ENCODE data around the gene REG1A.

The REG1A gene

GRCh38 chr2:79120194-79120713 lies at the start of gene REG1A:
Gene REG1A, plus strand, starts transcription at chr2:79120488. Its CDS starts 374 bp downstream, at chr2:79120862.
- DNase-seq (ENCODE audit: extremely low read depth in 1 of 2, low read depth in 1 of 2): no peak

- DNase-seq (ENCODE audit: extremely low read depth in 1 of 2, low read depth in 1 of 2): no peak
Measured at GRCh38 chr2:79071078-79071477, 49.2 kb upstream of the REG1A start.

DNA sequence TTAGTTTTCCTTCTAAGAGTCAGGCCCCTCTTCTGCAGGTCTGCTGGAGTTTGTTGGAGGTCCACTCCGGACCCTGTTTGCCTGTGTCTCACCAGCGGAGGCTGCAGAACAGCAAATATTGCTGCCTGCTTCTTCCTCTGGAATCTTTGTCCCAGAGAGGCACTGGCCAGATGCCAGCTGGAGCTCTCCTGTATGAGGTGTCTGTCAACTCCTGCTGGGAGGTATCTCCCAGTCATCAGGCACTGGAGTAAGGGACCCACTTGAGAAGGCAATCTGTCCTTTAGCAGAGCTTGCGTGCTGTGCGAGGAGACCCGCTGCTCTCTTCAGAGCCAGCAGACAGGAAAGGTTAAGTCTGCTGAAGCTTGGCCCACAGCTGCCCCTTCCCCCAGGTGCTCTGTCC lies 37.3 kb upstream of the REG1A start:
- no peak for DNase-seq (ENCODE audit: extremely low read depth in 1 of 2, low read depth in 1 of 2)

DNA sequence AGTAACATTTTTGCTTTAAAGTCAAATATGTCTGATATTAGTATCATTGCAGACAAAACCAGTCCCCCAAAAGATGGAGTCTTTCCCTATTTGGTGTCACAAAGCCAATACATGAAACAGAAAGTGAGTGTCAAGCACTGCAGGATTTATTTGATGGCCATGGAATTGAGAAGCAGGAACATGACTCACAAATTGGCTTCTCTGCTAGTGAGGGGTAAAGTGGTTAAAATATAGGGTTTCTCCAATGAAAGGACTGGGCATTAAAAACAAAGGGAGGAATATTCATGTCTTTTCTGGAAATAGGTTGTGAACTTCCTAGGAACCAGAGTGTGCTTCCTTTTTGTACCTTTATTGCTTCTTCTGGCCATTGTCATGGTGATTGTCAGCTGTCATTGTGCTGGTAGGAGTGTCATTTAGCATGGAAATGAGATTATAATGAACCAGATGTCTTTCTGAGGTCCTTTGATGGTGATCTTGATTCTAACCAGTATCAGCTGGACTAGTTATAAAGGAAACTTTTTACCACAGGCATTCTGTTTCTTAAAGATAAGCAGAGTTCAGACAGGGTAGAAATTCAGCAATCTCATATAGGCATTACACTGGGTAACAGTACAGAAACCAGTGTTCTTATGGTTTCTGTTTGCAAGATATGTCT lies 36.6 kb upstream of the REG1A start:
- DNase-seq (ENCODE audit: extremely low read depth in 1 of 2, low read depth in 1 of 2): no peak

DNA sequence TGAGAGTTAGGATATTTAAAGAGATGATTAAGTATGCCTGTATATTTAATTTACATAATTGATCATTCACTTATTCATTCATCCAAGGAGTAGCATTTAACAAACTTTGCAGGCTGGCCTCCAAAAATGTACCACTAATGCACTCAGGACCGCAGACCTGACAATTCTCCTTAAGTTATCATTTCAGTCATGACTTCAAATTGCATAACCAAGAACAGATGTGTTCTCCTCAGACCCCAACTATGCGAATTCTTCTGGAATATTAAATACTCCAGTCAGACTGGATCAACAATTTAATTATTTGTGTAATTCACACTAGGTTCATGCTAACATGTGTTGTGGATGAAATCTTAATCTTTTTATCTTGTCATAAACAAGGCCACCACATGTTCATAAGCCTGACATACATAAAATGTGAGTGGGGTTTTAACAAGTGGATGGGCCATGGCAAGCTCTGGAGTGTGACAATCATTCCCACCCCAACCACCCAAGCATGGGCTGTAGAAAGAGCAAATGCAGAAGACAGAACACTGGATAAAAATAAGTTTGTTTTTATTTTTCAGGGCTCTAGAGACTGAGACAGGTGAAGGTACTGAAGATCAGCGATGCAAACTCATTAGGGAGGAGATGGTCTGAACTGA lies 35.7 kb upstream of the REG1A start:
- DNase-seq (ENCODE audit: extremely low read depth in 1 of 2, low read depth in 1 of 2): no peak

DNA sequence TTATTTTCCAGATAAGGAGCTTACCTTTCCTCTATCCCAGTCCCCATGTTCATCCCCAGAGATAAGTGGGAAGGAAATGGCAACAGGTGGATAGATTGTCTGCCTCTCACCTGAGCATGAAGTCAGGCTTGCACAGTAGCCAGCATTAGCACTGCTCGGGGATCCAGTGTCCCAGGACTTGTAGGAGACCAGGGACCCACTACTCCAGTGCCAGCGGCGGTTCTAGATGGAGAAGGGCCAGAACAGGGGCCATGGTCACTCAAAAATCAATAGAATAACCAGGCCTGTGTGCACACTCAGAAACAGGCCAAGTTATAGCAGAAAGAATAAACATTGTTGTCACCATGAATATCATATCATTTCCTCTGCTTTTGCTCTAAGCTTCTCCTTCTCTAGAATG lies 34.9 kb upstream of the REG1A start:
- DNase-seq (ENCODE audit: extremely low read depth in 1 of 2, low read depth in 1 of 2): no peak

DNA sequence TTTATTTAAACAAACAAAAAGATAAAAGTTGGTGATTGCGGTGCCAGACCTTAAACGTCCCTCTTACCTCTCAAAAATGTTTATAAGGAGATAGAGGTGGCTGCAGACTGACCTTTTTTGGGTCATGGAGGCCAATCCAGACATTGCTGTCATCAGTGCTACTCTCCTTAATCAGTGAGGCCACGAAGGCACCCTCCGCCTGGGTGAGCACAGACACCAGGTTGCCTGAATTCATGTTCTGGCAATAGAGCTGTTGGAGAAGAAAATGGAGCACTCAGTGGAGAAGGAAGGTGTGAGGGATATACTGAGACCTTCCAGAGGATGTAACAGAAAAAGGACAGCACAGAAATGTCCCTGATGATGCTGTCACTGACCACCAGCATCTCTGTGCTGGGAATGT lies 34.0 kb upstream of the REG1A start:
- DNase-seq (ENCODE audit: extremely low read depth in 1 of 2, low read depth in 1 of 2): no peak

GRCh38 chr2:79087785-79088364 lies 32.4 kb upstream of the REG1A start, which contains the start of gene REG1B:
Gene REG1B, minus strand, starts transcription at chr2:79087993. Its CDS starts 381 bp downstream, at chr2:79087612.
- DNase-seq (ENCODE audit: extremely low read depth in 1 of 2, low read depth in 1 of 2): no peak

GRCh38 chr2:79090693-79091092 lies 29.6 kb upstream of the REG1A start:
- DNase-seq (ENCODE audit: extremely low read depth in 1 of 2, low read depth in 1 of 2): no peak

DNA sequence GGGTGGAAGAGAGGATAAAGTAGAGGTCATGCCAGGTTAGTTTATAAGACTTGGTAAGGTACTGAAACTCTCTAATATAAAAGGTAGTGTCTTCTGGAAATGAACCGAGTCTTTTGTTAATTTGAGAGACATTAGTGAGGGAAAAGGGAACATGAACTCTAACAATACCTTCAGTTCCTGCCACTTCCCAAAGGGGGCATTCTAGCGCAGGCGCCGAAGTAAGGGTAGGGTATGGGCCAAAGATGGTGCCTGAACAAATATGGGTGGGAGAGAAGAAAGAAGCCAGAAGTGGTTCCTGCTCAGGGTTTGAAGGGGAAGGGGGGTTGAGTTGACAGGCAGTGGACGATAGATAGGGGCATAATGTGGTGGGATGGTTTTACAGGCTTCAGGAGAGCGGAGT lies 22.4 kb upstream of the REG1A start:
- DNase-seq (ENCODE audit: extremely low read depth in 1 of 2, low read depth in 1 of 2): no peak

DNA sequence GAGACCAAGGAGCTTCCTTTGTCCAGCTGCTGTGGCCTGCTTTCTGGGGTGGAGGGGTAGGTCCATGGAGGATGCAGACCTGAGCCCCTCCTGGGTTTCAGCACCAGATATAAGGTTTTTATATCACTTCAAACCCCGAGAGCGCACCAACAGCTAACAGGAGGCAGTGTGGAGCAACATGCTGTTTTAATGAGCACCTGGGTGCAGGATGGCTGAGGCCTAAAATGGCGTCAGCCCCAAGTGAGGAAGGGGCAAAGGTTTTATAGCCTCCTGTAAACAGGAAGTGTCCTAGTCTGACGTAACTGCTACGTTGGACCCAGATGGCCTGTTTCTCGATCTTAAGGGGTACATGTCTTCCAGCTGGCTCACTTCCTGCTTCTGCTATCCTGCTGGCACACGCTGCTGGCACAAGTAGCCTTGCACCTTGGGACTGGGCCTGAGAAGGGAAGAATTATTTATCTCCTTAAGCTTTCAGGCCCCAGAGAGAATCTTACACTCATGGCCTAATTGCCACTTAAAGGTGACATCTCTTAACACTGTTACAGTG lies 21.1 kb upstream of the REG1A start:
- DNase-seq (ENCODE audit: extremely low read depth in 1 of 2, low read depth in 1 of 2): no peak

DNA sequence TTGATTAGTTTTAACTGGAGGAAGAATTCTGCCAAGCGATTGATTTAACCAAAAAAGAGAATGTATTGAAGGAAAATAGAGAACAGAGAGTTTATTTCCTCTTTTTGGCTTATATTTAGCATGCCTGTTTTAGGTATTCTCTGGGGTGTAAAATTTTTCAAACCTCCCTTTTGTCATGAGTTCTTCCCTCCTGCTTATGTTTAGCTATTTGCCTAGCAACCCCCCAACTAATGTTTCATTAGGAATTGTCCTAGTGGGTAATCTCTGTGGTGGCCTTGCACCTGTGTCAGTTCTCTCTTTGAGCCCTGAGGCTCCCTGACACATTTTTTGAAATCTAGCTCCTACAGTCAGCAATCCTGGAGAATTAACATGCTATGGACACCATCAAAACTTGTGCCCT lies 20.0 kb upstream of the REG1A start:
- DNase-seq (ENCODE audit: extremely low read depth in 1 of 2, low read depth in 1 of 2): no peak

DNA sequence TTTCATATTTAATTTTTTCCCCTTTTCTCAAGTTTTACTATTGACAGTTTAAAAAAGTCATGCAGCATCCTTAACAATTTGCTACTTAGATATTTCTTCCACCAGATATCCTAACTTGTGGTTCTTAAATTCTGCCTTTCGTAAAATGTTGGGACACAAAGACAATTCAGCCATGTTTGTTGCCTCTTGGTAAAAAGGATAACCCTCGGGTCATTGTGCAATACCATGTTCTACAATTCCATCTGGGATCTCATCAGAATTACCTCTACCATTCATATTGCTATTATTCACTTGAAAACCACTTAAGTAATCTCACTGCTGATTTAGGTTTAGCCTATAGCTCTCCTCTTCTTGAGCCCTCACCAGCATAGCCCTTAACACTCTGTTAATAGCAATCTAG lies 19.3 kb upstream of the REG1A start:
- no peak for DNase-seq (ENCODE audit: extremely low read depth in 1 of 2, low read depth in 1 of 2)

DNA sequence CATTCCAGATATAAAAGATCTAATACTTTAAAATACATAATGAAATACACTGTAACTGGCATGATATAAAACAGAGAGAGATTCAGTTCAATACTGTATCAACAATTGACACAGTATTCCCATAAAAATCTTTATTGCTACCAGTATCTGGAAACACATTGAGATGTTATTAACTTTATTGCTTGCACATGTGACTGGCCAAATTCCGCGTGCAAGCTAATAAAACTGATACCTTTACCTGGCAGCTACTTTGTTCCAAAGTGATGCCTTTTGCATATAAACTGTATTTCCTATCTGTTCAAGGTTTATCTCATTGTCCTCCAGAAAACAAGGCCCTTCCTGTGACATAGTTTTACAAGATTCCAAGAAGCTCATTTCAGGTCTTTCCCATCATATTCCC lies 17.1 kb upstream of the REG1A start:
- no peak for DNase-seq (ENCODE audit: extremely low read depth in 1 of 2, low read depth in 1 of 2)

DNA sequence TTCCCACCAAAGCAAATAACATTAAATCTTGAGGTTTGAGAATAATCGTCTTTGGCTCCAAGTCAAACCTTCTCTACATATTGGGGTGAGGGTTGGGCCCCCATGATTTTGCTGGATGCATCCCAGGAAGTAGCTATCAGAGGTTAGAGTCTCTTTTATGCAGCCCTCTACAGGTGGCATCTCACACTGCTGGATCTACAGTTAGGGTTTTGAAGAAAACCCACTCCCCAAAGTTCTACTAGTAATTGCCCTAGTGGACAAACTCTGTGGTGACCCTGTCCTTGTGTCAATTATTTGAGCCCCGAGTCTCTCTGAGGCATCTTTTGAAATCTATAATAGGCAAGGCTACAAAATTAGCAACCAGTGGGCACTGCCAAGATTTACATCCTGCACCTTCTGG lies 15.0 kb upstream of the REG1A start:
- no peak for DNase-seq (ENCODE audit: extremely low read depth in 1 of 2, low read depth in 1 of 2)

DNA sequence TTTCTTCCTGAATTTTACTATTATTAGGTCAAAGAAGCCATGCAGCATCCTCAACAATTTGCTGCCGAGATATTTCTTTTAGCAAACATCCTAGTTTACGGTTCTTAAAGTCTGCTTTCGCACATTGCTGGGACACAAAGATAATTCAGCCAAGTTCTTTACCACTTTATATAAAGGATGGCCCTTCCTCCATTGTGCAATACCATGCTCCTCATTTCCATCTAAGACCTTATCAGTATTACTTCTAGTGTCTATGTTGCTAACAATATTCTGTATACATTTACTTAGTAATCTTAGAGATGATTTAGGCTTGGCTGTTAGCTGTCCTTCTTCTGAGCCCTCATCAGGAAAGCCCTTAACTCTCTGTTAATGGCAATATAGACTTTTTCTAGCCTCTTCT lies 8.0 kb upstream of the REG1A start:
- DNase-seq (ENCODE audit: extremely low read depth in 1 of 2, low read depth in 1 of 2): no peak

GRCh38 chr2:79114797-79115494 lies 5.3 kb upstream of the REG1A start:
- DNase-seq (ENCODE audit: extremely low read depth in 1 of 2, low read depth in 1 of 2): no peak

GRCh38 chr2:79116997-79117928 lies 3.0 kb upstream of the REG1A start:
- DNase-seq (ENCODE audit: extremely low read depth in 1 of 2, low read depth in 1 of 2): no peak

- no peak for DNase-seq (ENCODE audit: extremely low read depth in 1 of 2, low read depth in 1 of 2)
Measured at GRCh38 chr2:79122676-79123075, 2.4 kb downstream of the REG1A start.

All from stimulated activated CD8-positive, alpha-beta memory T cell treated with anti-CD3 and anti-CD28 coated beads, Interleukin-7, amount 100 ng/mL, for 48 hours (primary cell).